ENCODE results near the gene TBX10. TPM values are rescaled to one million over a fixed set of nuclear protein-coding genes. Genes with fewer than 3 reads are reported as not detected.

The TBX10 gene
- total RNA-seq, 1 experiment from 2014 or later: not detected

DNA sequence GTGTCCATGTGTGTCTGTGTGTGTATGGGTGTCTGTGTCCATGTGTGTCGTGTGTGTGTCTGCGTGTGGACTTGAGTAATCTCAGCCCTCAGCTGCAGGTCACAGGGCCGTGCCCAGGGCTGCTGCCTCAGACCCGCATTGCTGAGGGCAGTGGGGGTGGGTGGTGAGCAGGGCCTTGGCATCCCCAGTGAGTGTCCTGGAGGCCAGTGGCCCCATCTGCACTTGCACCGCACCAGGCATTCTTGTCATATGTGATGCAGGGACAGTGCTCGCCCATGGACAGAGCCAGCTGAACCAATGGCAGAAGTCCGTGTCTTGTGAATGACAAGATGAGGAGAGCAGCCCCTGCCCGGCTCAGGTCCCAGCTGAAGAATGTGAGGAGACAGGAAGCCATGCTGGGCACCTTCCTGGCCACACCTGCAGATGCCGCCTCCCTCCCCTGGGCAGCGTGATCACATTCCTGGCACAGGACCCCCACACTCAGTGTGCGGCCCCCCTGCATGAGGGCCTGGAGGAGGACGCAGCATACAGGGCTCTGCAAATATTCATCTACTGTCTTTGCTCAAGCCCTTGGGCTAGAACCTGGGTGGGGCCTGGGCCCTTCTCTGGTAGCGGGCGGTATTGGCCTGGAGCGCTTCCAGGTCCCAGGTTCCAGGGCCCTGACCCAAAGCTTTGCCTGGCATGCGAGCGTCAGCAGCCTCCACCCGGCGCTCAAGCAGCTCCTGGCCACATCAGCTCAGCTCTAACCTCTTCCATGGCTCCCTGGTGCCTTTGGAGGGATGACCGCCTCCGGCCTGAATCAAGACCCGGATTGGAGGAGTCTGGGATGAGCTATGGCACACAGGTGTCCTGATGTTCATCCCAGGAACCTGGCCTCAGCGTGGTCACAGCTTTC is 31.0 kb upstream of the TBX10 start:
- Histone ChIP-seq H3K4me3 (ENCODE audit: low read depth in 2 of 2, low read length in 2 of 2) (no peak overlapping the region), H3K4me1 (ENCODE audit: control insufficient read depth, insufficient read depth, low read length) (no peaks in the 10 kb centered on the region), H3K9me3 (ENCODE audit: control insufficient read depth, insufficient read depth, low read depth, low read length) (no peaks in the 10 kb centered on the region), H3K27ac (ENCODE audit: low read length) (no peak overlapping the region), H3K36me3 (ENCODE audit: control insufficient read depth, insufficient read depth, low read length) (no peaks in the 10 kb centered on the region), H3K27me3 (ENCODE audit: control insufficient read depth, insufficient read depth, low read length) (no peaks in the 10 kb centered on the region; the same call in 1 of the 2 replicates)
- intact Hi-C loops (cut with micrococcal nuclease; ENCODE audit: unreplicated experiment) (no loop called here), in situ Hi-C loops (cut with HindIII; ENCODE audit: low pct_unique_long_range_greater_than_20kb, low sequenced_read_pairs) (no loop called here)
- CTCF ChIA-PET: interaction anchor here (0.5 to 0.7 kb wide), 2 partner anchors 11 to 57 kb away, joined by 3 read pairs; no protein-coding TSS in a partner anchor
- POLR2A ChIA-PET: no interaction called here
- TF ChIP-seq POLR2AphosphoS5 (IDR thresholded peaks at IDR 0.05; ENCODE audit: low read depth, low read length) (no peak), TCF7L2 (IDR thresholded peaks at IDR 0.05; ENCODE audit: low read depth, low read length) (no peak), SIN3A (IDR thresholded peaks at IDR 0.05; ENCODE audit: borderline replicate concordance, insufficient read depth, low read depth, low read length) (no peak), REST (IDR thresholded peaks at IDR 0.05; ENCODE audit: insufficient read depth in 1 of 2, low read depth in 2 of 2, low read length in 1 of 2) (no peak)
- TF ChIP-seq, protein P1, sequence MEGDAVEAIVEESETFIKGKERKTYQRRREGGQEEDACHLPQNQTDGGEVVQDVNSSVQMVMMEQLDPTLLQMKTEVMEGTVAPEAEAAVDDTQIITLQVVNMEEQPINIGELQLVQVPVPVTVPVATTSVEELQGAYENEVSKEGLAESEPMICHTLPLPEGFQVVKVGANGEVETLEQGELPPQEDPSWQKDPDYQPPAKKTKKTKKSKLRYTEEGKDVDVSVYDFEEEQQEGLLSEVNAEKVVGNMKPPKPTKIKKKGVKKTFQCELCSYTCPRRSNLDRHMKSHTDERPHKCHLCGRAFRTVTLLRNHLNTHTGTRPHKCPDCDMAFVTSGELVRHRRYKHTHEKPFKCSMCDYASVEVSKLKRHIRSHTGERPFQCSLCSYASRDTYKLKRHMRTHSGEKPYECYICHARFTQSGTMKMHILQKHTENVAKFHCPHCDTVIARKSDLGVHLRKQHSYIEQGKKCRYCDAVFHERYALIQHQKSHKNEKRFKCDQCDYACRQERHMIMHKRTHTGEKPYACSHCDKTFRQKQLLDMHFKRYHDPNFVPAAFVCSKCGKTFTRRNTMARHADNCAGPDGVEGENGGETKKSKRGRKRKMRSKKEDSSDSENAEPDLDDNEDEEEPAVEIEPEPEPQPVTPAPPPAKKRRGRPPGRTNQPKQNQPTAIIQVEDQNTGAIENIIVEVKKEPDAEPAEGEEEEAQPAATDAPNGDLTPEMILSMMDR (IDR thresholded peaks at IDR 0.05): no peak
- no TSS peak for BruUV-seq (replicated peaks)
- ATAC-seq (peak; percentile 59), DNase-seq (ENCODE audit: low read depth, low spot score) (no peak)

- H3K27ac ChIP-seq (ENCODE audit: low read length): no peak overlapping the region
- CTCF ChIA-PET: interaction anchor here (0.6 kb wide), 1 partner anchor 12 kb away, joined by 4 read pairs; no protein-coding TSS in a partner anchor
- H3K9me3 ChIP-seq (ENCODE audit: control insufficient read depth, insufficient read depth, low read depth, low read length): no peaks in the 10 kb centered on the region
- intact Hi-C loops (cut with micrococcal nuclease; ENCODE audit: unreplicated experiment) (no loop called here), in situ Hi-C loops (cut with HindIII; ENCODE audit: low pct_unique_long_range_greater_than_20kb, low sequenced_read_pairs) (no loop called here)
- POLR2A ChIA-PET: no interaction called here
- H3K4me1 ChIP-seq (ENCODE audit: control insufficient read depth, insufficient read depth, low read length): no peaks in the 10 kb centered on the region
- no peak overlapping the region for H3K4me3 ChIP-seq (ENCODE audit: low read depth in 2 of 2, low read length in 2 of 2)
- no TSS peak for BruUV-seq (replicated peaks)
- H3K27me3 ChIP-seq (ENCODE audit: control insufficient read depth, insufficient read depth, low read length): no peaks in the 10 kb centered on the region
- no peaks in the 10 kb centered on the region for H3K36me3 ChIP-seq (ENCODE audit: control insufficient read depth, insufficient read depth, low read length)
- DNase-seq (ENCODE audit: low read depth, low spot score): no peak
- ATAC-seq: no peak
- TF ChIP-seq TCF7L2 (IDR thresholded peaks at IDR 0.05; ENCODE audit: low read depth, low read length): no peak
Measured at GRCh38 chr11:67668192-67668551, 28.6 kb upstream of the TBX10 start.
